Natural killer cell (primary cell): ENCODE results near the gene SLC37A2. TPM values are rescaled to one million over a fixed set of nuclear protein-coding genes. Genes with fewer than 3 reads are reported as not detected.

Source experiments
- ATAC-seq, 3 donors: fragments of 150-1000 bp in 2 of 3; fragments of 200-7000 bp in 1 of 3; cut with Tn5 transposase; 1 replicate in 1 of 3; 2 replicates in 2 of 3; pipeline ENCODE4 v1.10.0; 2021; ENCODE audit warnings: mild to moderate bottlenecking in 2 of 3, moderate library complexity in 2 of 3
- DNase-seq, 2 donors: peaks; one replicate each; pipeline versions ENCODE4 v3.0.0 to v3.0.0-alpha.2; 2013 to 2021; ENCODE audit warnings: mixed read lengths in 1 of 2
- H3K27ac ChIP-seq: one replicate; pipeline ENCODE4 v1.5.1; 2013; ENCODE audit warnings: mild to moderate bottlenecking, low read length
- H3K27me3 ChIP-seq: one replicate; pipeline ENCODE4 v1.6.1; 2013; ENCODE audit warnings: low read length; ENCODE audit not compliant: control insufficient read depth, insufficient read depth
- H3K36me3 ChIP-seq: one replicate; pipeline ENCODE4 v1.6.1; 2013; ENCODE audit warnings: low read length; ENCODE audit not compliant: control insufficient read depth, insufficient read depth
- H3K4me1 ChIP-seq: one replicate; pipeline ENCODE4 v1.6.1; 2013; ENCODE audit warnings: low read length; ENCODE audit not compliant: control insufficient read depth, insufficient read depth
- H3K4me3 ChIP-seq: one replicate; pipeline ENCODE4 v1.5.1; 2013; ENCODE audit warnings: low read length
- H3K9me3 ChIP-seq: one replicate; pipeline ENCODE4 v1.6.1; 2013; ENCODE audit warnings: low read length; ENCODE audit not compliant: control insufficient read depth, insufficient read depth
- H3K27ac Mint-ChIP-seq, 2 donors: one replicate each; pipeline ENCODE4 v1.8.0; 2022; ENCODE audit warnings: mild to moderate bottlenecking in 2 of 2, mixed read lengths in 2 of 2, moderate library complexity in 1 of 2
- H3K27me3 Mint-ChIP-seq, 2 donors: one replicate each; pipeline ENCODE4 v1.8.0; 2022; ENCODE audit warnings: low read depth in 2 of 2, mixed read lengths in 2 of 2
- H3K36me3 Mint-ChIP-seq: one replicate; pipeline ENCODE4 v1.8.0; 2022; ENCODE audit warnings: mixed read lengths
- H3K4me1 Mint-ChIP-seq, 2 donors: one replicate each; pipeline ENCODE4 v1.8.0; 2022; ENCODE audit warnings: mixed read lengths in 2 of 2
- H3K4me3 Mint-ChIP-seq: one replicate; pipeline ENCODE4 v1.8.0; 2022; ENCODE audit warnings: mild to moderate bottlenecking, moderate library complexity, mixed read lengths
- H3K9me3 Mint-ChIP-seq, 2 donors: one replicate each; pipeline ENCODE4 v1.8.0; 2022; ENCODE audit warnings: mixed read lengths in 2 of 2
- WGBS: methylation state at CpG from one replicate; pipeline ENCODE4 v1.1.7; 2013; ENCODE audit warnings: missing lambda C conversion rate; ENCODE audit not compliant: insufficient coverage; 5-methylcytosine and 5-hydroxymethylcytosine counted together
- intact Hi-C: fragments of 100-400 bp; cut with micrococcal nuclease; formaldehyde crosslinking; loops from one replicate; pipeline ENCODE4 v1.14.2; 2022
- total RNA-seq, 4 donors: library from RNA; stranded (reverse); fragments of 120-200 nt in 1 of 4; gene quantifications; one replicate each; pipeline versions ENCODE4 v1.2.3 to v1.2.4, GENCODE V29; 2013 to 2022
- TF ChIP-seq, protein P1 (sequence below): fragments of 200-600 bp; IDR thresholded peaks from one replicate; pipeline ENCODE4 v1.8.0; 2022; ENCODE audit warnings: antibody characterized with exemption

SLC37A2 gene
- total RNA-seq, 3 donors from 2014 or later (not counting 1 experiment from before 2014, with no cell fraction given): 1.0 to 3.2 (median 1.8) TPM

DNA sequence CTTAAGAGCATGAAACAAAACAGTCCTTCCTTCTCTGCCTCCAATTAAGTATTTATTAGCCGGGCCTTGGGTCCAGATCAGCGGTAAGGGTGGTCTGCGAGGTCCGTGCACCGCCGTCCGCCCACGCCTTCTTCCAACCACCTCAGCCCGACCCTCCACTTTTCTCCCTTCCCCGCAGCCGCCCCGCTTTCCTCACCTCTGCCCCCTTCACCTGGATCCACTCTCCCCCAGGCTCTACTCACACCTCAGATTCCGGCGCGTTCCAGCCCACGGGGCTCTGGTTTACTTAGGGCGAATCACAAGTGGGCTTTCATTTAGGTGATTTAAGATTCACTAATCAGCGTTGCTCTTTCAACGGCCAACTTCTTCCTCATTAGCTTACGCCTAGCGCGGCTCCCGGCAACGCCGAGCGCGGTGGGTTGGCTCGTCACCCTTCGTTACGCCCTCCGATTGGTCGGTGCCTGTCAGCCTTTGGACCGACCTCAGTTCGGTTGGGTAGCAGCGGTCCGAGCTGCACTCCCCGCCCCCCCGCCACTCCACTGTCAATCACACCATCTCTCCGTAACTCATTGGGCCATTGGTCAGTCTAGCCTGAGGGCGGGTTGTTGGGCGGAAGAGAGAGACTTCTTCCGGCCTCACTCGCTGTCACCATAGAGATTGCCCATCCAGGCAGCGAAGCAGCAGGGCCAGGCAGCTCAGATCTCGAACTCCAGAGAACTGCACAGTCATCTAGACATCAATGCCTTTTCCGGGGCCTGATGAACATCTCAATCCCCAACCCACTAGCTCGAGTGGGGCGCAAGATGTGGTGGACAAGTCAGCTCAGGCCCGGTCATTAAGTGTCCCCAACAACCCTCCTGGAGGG, 48.5 kb downstream of the SLC37A2 start, which contains the start of gene TMEM218:
Gene TMEM218 (minus strand): TSS at position 284 of the 865 bp plus-strand sequence. CDS start 9,385 bp downstream, outside the sequence.
- Mint-ChIP-seq H3K4me3 (peak within 1 kb of the TSS; percentile 99), H3K4me1 (peaks cover 17 to 23% of the 10 kb centered on the region in 2 donors), H3K27me3 (peaks cover 0 to 9% of the 10 kb centered on the region in 2 donors), H3K9me3 (no peaks in the 10 kb centered on the region), H3K27ac (peak within 1 kb of the TSS; percentile 95 to 99), H3K36me3 (no peaks in the 10 kb centered on the region)
- H3K36me3 ChIP-seq: no peaks in the 10 kb centered on the region
- DNase-seq: peak; percentile 90 to 98
- intact Hi-C loops: loop anchor here (1.0 to 10.0 kb wide), 4 partner anchors 49 to 483 kb away; partner anchors contain the start of genes CCDC15, SLC37A2 and STT3A
- no peaks in the 10 kb centered on the region for H3K9me3 ChIP-seq
- 5% methylated on average over 49 of the region's 49 CpGs for WGBS
- peak; percentile 92 to 98 (median 95) for ATAC-seq
- peak within 1 kb of the TSS; percentile 84 for H3K27ac ChIP-seq
- peaks cover 14% of the 10 kb centered on the region for H3K4me1 ChIP-seq
- peak within 1 kb of the TSS; percentile 82 for H3K4me3 ChIP-seq
- TF ChIP-seq, protein P1, sequence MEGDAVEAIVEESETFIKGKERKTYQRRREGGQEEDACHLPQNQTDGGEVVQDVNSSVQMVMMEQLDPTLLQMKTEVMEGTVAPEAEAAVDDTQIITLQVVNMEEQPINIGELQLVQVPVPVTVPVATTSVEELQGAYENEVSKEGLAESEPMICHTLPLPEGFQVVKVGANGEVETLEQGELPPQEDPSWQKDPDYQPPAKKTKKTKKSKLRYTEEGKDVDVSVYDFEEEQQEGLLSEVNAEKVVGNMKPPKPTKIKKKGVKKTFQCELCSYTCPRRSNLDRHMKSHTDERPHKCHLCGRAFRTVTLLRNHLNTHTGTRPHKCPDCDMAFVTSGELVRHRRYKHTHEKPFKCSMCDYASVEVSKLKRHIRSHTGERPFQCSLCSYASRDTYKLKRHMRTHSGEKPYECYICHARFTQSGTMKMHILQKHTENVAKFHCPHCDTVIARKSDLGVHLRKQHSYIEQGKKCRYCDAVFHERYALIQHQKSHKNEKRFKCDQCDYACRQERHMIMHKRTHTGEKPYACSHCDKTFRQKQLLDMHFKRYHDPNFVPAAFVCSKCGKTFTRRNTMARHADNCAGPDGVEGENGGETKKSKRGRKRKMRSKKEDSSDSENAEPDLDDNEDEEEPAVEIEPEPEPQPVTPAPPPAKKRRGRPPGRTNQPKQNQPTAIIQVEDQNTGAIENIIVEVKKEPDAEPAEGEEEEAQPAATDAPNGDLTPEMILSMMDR: no peak
- H3K27me3 ChIP-seq: no peaks in the 10 kb centered on the region

DNA sequence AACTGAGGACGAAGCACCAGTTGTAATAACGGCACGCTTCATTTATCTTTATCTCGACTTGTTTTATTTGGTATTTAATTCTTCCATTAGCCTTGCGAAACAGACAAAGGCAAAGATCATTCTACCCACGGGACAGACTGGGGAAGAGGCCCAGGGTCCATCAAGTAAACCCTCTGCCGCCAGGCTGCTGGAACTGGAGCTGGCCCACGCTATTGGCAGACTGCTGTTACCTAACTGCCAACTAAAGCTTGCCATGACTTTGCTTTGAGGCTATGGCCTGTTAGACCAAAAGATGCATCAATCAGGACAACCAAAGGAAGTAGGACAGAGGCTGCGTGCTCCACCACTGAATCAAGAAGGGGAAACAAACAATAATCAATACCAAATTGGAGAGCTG, 49.1 kb downstream of the SLC37A2 start:
- intact Hi-C loops: loop anchor here (5.0 to 10.0 kb wide), 2 partner anchors 400 to 483 kb away; partner anchors contain the start of gene STT3A
- Histone ChIP-seq H3K4me1 (peaks cover 14% of the 10 kb centered on the region), H3K4me3 (peak overlapping the region; percentile 22), H3K27me3 (no peaks in the 10 kb centered on the region), H3K27ac (peak overlapping the region; percentile 84), H3K9me3 (no peaks in the 10 kb centered on the region), H3K36me3 (no peaks in the 10 kb centered on the region)
- WGBS: 92% methylated on average over 9 of the region's 9 CpGs
- no peaks in the 10 kb centered on the region for H3K36me3 Mint-ChIP-seq
- peaks cover 17 to 23% of the 10 kb centered on the region in 2 donors for H3K4me1 Mint-ChIP-seq
- peaks cover 4 to 15% of the 10 kb centered on the region in 2 donors for H3K27me3 Mint-ChIP-seq
- H3K27ac Mint-ChIP-seq: peak overlapping the region; percentile 95 to 99
- no peaks in the 10 kb centered on the region for H3K9me3 Mint-ChIP-seq
- ATAC-seq (no peak), DNase-seq (no peak)
- peak overlapping the region; percentile 99 for H3K4me3 Mint-ChIP-seq
- TF ChIP-seq, protein P1: no peak

DNA sequence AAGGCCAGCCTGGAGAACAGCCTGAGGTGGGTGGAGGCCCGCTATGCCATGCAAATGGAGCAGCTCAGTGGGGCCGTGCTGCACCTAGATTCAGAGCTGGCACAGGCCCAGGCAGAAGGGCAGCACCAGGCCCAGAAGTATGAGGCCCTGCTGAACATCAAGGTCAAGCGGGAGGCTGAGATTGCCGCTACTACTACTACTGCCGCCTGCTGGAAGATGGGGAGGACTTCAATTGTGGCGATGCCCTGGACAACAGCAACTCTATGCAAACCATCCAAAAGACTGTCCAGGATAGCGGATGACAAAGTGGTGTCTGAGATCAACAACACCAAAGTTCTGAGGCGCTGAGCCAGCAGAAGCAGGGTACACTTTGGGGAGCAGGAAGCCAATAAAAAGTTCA, 51.4 kb downstream of the SLC37A2 start:
- ATAC-seq (no peak), DNase-seq (no peak)
- H3K27ac Mint-ChIP-seq: no peak overlapping the region
- H3K36me3 Mint-ChIP-seq: no peaks in the 10 kb centered on the region
- H3K27ac ChIP-seq: no peak overlapping the region
- H3K4me3 ChIP-seq: no peak overlapping the region
- no peaks in the 10 kb centered on the region for H3K36me3 ChIP-seq
- H3K4me3 Mint-ChIP-seq: no peak overlapping the region
- peaks cover 17 to 23% of the 10 kb centered on the region in 2 donors for H3K4me1 Mint-ChIP-seq
- intact Hi-C loops: loop anchor here (5.0 to 10.0 kb wide), 2 partner anchors 398 to 480 kb away; partner anchors contain the start of gene STT3A
- no peaks in the 10 kb centered on the region for H3K27me3 ChIP-seq
- peaks cover 13 to 34% of the 10 kb centered on the region in 2 donors for H3K27me3 Mint-ChIP-seq
- H3K4me1 ChIP-seq: peaks cover 14% of the 10 kb centered on the region
- TF ChIP-seq, protein P1: no peak
- H3K9me3 Mint-ChIP-seq: no peaks in the 10 kb centered on the region
- H3K9me3 ChIP-seq: no peaks in the 10 kb centered on the region
- 79% methylated on average over 8 of the region's 8 CpGs for WGBS
